ENCODE results near the gene KCNE1.
"Not testable (repeated sequence)": the region's sequence is repeated elsewhere in the genome, so short reads cannot be mapped to it uniquely, and the experiment has no call there.

KCNE1 gene
- 0.17 to 0.67 reads per million in 2 donors for total RNA-seq

- no peak for DNase-seq
Measured at GRCh38 chr21:34511787-34512455, at the start of gene KCNE1. TSS of gene KCNE1 (minus strand) at chr21:34512210. CDS start at chr21:34449634, 62,576 bp downstream.

DNA sequence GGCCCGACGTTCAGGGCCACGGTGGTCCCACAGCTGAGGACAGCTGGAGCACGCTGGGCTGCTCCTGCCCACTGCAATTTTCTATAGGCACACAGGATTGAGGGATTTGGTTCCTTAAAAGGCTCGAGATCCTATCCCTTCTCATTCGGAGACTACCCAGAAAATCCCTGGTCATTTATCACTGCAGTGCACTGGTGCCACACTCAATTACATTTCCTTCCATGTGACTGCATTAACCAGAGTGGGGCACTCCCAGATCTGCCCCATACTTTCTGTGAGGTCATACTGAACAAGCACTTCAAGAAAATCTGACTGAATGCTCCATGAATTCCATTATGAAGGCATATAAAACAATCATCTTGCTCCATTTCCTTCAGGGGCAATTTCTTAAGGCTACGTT, 49.8 kb upstream of the KCNE1 start:
- DNase-seq, result no peak

GRCh38 chr21:34560609-34561008, 48.6 kb upstream of the KCNE1 start:
- DNase-seq, result no peak

DNA sequence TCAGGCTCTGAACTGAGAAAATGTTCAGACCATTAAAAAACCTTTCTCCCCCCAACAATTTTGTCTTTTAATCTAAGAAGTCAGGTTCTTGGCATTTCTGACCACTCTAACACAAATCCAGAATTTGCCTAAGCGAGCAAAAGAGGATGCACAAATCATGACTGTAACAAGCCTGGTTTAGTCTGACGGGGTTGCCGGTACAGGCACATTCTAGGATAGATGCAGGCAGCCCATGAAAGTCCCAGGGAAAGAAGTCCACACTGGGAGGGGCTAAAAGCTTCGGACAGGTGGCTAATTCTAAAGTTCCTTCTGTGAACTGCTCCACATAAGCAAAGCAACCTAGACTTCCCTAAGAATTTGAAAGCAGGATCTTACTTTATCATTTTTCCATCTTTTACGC, 48.0 kb upstream of the KCNE1 start:
- DNase-seq, result no peak

GRCh38 chr21:34559089-34559631, 47.1 kb upstream of the KCNE1 start:
- DNase-seq, result no peak

DNA sequence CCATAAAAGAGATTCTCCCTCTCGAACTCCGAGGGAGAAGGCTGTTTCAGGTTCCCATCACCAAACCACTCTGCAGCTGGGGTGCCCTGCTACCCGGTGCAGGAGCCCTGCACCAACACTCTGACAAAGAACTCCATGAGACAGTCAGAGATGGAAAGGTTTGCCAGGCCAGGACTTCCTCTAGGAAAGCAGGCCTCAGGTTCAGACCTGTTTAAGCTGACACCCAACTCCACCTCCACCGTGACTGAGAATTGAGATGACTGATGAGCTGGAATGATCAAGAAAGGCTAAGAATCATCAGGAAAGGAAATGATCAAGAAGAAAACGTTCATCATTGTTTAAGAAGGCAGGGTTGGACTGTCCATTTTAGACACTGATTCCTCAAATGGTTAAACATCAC, 46.2 kb upstream of the KCNE1 start:
- no peak for DNase-seq

GRCh38 chr21:34557261-34557660, 45.3 kb upstream of the KCNE1 start:
- DNase-seq, result no peak

DNA sequence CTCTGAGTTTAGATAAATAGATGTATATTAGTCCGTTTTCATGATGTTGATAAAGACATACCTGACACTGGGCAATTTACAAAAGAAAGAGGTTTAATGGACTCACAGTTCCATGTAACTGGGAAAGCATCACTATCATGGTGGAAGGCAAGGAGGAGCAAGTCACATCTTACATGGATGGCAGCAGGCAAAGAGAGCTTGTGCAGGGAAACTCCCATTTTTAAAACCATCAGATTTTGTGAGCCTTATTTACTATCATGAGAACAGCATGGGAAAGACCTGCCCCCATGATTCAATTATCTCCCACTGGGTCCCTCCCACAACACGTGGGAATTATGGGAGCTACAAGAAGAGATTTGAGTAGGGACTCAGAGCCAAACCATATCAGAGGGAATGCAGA, 42.7 kb upstream of the KCNE1 start:
- DNase-seq, result not testable (repeated sequence)

GRCh38 chr21:34554227-34554626, 42.2 kb upstream of the KCNE1 start:
- no peak for DNase-seq

DNA sequence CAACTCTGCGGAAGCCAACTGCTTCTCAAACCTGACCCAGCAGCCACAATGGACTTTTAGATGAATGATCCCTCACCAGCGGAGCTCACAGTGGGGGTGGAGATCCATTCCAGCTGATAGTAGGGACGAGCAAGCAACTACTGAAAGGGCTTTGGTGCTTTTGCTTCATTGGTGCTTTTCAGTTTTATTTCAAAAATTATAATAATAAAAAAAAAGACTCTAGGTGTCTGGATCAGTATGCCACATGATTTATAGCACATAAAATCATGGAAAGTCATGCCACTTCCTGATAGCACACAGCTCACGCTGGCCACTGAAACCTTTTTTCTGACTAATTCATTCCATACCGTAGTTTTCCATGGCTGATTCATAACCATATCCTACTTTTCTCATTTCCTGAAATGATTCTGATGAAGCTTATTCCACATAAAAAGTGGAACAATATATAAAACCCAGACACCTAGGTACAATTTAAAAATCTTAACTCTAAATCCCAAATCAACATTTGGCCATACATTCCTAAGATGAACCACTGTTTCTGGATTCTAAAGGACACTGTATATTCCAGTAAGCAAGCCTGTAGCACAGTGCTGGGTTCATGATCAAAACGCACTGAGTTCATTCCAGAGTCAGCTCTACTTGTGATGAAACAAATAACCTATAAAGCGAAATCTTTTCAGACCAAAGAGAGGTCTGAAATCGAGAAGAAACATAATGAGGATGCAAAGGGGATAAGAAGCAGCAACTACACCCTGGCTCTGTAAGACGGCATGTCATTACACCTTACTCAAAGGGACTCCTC, 41.3 kb upstream of the KCNE1 start:
- DNase-seq, result no peak

GRCh38 chr21:34552360-34553098, 40.5 kb upstream of the KCNE1 start:
- DNase-seq, result no peak

- no peak for DNase-seq
Measured at GRCh38 chr21:34550182-34550799, 38.3 kb upstream of the KCNE1 start.

DNA sequence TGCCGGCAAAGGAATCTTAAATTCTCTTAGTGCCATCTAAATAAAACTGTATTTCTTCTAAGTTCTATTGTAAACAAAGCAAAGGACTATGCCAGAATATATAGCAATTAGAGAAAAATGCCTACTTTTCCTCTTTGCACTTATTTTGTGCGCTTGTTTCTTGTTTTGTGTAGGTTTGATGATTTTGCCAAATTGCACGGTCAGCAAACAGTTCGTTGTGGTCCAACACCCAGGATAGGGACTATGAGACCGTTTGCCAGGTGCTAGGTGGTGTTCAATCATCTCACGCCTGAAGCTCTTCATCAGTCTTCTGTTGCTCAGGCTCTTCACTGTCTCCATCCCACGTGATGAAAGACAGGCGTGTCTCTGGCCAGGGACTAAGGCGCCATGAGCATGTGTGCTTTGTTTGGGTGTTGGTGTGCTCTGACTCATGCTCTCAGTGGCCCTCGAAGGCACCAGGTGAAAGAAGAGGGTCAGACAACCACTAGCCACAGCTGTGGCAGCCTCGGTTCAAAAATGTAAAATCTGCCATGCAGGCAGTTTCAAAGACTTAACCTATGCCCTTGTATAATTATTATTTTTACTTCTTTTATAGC, 36.9 kb upstream of the KCNE1 start:
- no peak for DNase-seq

GRCh38 chr21:34546542-34546941, 34.5 kb upstream of the KCNE1 start:
- DNase-seq, result no peak

DNA sequence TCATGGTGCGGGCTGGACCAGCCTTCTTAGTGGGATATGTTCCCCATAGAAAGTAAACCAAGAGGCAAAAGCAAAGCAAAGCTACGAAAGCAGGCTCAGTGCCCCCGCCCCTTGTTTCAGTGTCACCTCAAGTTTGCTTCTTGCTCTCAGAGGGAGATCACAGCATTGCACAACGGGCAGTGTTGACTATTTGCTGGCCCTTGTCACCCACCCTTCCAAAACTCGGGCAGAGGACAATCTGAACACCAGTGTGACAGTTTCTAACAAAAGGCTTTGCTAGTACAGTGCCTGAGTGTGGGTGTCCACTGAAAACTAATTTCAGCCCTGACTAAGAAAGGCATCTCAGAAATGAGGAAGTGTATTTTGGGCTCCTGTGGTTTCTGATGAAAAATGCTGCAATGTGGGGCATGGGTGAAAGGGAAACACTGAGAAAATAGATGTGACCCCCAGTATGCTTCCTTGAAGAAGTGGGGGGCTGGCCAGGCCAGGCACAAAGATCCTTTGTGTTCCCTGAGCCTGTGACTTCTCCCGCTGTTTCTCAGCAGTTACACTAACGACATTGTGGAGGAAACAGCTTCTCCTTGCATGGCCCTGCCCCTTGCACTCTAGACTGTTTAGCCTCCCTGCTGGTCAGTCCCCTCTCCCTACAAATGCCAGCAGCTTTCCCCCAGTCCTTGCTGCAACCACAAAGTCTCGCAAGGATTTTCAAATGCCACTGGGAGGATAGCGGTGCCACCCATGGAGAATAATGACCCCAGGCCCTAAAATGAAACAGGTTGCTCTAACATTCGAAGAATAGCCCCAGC, 33.3 kb upstream of the KCNE1 start:
- no peak for DNase-seq

DNA sequence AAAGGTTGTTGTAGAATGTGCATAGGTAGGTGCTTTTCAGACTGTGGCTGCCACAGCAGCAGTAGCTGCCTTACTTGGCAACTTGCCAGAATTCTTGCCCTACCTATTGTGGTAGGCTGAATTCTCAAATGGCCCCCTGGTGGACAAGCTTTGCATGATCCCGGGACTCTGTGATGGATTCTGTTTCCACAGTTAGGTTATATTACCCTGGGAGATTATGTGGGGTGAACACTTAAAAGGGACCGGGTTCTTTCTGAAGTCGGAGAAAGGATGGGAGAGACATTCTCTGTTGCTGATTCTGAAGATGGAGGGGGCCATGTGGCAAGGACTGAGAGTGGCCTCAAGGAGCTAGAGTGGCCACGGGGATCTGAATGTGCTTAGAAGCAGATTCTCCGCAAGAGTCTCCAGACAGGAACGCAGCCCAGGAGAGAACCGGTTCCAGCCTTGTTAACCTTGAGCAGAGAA, 32.1 kb upstream of the KCNE1 start:
- DNase-seq, result no peak

DNA sequence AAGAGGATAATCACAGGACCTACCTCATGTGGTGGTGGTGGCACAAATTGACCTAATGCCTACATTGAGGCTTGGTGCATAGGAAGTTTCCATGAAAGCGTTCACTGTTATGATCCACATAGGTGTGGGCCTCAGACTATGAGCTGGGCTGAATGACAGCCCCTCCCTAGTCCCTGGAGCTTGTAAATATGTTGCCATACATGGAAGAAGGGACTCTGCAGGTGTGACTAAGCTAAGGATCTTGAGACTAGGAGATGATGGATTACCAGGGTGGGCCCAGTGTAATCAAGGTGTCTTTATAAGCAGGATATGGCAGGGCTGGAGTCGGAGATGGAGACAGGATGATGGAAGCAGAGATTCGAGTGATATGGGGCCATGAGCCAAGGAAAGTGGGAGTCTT, 31.0 kb upstream of the KCNE1 start:
- DNase-seq, result no peak

DNA sequence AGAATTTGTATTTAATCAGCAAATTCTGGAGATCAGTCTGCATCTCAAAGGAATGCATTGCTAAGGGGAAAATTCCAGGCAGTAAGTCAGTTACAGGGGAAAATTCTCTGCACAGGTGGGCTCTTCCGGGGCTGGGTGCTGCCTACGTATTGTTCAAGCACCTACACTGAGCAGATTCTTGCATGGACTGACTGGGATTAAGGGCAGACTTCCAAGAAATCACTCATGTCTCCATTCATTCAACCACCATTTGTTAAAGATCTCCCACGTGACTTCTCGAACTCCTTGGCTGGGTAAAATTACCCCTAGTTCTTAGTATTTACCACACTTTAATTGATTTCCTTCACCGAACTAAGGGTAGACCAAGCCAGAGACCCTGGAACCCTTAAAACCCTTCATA, 28.2 kb upstream of the KCNE1 start:
- no peak for DNase-seq

- DNase-seq, result no peak
Measured at GRCh38 chr21:34537838-34538237, 25.8 kb upstream of the KCNE1 start.

GRCh38 chr21:34536820-34537219, 24.8 kb upstream of the KCNE1 start:
- no peak for DNase-seq

- DNase-seq, result no peak
Measured at GRCh38 chr21:34536311-34536710, 24.3 kb upstream of the KCNE1 start.

DNA sequence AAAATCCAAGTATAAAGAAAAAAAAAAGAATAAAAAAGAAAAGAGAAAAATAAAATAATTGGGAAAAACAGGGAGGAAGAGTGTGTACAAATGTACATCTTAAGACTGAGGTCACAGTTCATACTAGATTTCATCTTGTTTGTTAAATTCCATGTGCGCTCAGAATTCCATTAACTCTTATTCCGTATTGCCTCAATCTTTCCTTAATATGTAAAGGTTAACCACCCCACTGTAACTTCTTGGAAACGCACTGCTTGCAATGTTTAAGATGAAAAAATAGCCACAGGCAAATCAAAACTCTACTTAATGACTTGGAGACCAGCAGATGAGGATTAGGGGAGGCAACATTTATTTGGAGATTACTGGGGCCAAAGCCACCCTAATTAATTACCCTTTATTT, 23.9 kb upstream of the KCNE1 start:
- no peak for DNase-seq
